GM10847 (cell line): ENCODE results near the gene SLC9A9.

Source experiments
- POLR2A ChIP-seq: IDR thresholded peaks from 2 replicates; pipeline ENCODE4 v1.6.1; 2011; ENCODE audit not compliant: insufficient read length; ENCODE audit errors: extremely low read depth

SLC9A9 gene

DNA sequence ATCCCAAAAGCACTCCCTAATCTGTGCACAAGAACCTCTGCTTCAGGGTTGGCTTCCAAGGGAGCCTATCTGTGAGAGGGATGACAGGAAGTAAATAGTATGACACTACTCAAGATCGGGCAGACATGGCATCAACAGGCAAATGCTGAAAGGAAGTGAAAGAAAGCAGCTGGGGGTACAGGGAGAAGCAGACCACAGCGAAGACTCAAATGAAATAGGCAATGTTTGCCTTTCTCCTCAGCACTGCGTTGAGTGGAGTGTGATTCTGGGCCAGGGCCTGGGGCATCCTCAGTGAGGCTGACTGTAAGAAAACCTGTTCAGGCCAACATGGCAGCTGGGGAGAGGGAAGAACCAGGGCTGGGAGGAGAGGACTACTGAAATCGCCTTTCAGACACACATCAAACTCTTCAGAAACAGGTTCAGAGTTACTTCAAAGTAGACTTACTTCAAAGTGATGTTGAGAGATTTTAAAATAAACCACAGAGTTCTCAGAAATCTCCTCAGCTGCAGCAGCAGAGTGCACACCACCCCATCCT lies 96.6 kb downstream of the SLC9A9 start:
- TF ChIP-seq POLR2A = no peak

DNA sequence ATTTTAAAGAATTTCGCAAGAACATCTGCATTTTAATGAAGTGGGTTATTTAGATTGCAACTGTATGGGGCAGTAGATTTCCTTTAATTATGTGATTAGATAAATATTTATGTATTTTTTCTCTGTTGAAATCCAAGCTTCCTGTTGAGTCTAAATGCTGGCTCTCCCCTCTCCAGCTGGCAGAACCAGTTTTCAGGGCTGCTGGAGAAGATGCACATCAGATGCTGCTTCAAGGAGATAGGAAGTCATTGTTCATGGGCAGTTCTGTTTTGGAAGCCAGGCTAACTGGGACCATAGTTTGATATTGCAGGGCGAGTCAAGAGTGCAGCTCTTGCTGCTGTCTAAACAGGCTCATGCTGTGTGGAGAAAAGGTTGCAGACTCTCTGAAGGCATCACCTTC lies 97.4 kb downstream of the SLC9A9 start:
- TF ChIP-seq POLR2A = no peak

DNA sequence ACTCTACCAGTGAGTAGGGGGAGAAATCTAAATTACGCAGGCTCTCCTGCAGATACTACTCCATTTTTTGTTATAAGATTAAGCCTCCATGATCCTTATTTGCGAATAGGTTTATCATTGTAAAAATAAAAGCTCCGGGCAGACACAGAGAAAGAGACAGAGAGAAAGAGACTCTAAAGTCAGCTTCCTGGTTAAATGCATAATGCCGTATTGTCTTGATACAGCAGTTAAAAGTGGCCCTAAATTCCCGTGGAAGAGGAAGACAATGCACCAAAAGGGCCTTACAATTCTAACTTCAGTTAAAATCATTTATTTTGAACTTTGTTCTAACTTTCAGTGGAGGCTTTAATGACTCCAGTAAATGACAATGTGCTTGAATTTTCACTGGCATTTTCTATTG lies 98.3 kb downstream of the SLC9A9 start:
- TF ChIP-seq POLR2A = no peak

DNA sequence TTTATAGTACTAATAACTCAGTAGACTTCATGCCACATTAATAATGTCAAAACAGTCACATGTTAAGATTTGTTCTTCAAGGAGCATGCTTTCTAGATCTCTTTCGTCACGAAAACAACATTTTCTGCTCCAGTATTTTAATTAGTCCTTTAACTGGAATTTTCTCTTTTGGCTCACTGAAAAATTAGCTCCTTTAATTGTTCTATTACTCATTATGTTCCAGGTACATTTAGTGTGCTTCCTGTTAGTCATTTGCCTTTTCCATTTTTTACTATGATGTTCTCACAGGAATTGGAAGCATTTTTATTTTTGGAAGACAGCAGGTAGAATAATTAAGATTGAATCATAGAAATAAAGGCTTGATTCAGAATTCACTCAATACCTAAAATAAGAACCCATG lies 111.2 kb downstream of the SLC9A9 start:
- TF ChIP-seq POLR2A = no peak

- no peak for TF ChIP-seq POLR2A
These were observed 111.9 kb downstream of the SLC9A9 start for GRCh38 chr3:143736205-143736997.

GRCh38 chr3:143731776-143732175 lies 116.5 kb downstream of the SLC9A9 start:
- no peak for TF ChIP-seq POLR2A

- TF ChIP-seq POLR2A = no peak
These were observed 116.9 kb downstream of the SLC9A9 start for GRCh38 chr3:143731320-143731719.

DNA sequence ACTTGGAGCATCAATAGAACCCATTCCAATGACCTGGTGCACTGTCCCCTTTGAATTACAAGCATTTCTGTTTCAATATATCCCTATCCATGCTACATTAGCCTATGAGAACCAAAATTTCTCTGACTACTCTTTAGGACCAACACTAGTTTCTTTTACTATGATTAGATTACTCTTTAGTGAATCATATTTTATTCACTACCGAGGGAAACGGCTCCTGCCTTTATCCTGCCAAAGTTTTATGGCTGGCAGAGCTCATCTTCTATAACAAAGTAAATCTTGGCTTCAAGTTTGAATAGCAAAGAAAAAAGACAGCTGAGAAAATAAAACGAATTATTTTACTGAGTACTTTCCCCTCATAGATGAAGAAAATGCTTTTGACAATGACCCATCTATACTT lies 120.9 kb downstream of the SLC9A9 start:
- TF ChIP-seq POLR2A = no peak

- TF ChIP-seq POLR2A = no peak
These were observed 121.5 kb downstream of the SLC9A9 start for GRCh38 chr3:143726727-143727126.

GRCh38 chr3:143720381-143720780 lies 127.9 kb downstream of the SLC9A9 start:
- no peak for TF ChIP-seq POLR2A

GRCh38 chr3:143718463-143718862 lies 129.8 kb downstream of the SLC9A9 start:
- TF ChIP-seq POLR2A = no peak

GRCh38 chr3:143716731-143717130 lies 131.5 kb downstream of the SLC9A9 start:
- no peak for TF ChIP-seq POLR2A

DNA sequence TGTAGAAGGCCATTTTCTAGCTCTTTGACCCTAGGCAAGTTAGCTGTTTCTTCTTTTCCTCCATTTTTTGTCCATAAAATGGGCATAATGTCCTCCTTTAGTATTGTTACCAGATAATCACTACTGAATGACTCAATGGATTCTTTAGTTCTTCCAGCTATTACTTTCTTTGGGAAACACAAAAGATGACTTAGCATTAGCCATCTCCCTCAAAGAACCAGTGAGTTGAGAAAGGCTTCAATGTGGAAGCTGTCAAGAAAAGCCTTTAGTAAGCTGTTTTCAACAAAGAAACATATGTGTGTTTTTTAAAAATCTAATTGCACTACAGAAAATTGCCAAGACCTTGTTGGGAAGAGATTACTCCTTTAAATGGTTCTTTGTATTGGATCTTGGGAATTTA lies 135.7 kb downstream of the SLC9A9 start:
- TF ChIP-seq POLR2A = no peak

GRCh38 chr3:143707848-143708247 lies 140.4 kb downstream of the SLC9A9 start:
- no peak for TF ChIP-seq POLR2A

DNA sequence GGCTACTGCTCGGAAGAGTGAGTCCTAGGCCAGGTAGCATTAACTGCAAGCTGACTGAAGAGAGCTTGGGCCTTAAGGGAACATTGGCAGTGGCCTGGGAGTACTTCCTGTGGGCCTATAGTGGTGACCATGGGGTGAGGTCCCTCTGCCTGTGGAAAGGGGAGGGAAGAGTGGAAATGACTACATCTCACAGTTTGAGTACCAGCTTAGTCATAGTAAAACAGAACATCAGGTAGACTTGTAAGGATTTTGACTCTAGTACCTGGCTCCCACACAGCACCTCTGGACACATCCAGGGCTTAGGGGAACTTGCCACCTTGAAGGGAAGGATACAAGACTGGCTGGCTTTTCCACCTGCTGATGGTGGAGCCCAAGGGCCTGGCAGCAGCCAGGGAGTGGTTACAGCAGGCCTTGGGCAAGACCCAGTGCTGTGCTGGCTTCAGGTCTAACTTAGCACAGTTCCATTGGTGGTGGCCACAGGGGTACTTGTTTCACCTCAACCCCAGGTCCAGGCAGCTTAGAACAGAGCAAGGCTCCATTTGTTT lies 147.8 kb downstream of the SLC9A9 start:
- TF ChIP-seq POLR2A = no peak

GRCh38 chr3:143699424-143699823 lies 148.8 kb downstream of the SLC9A9 start:
- no peak for TF ChIP-seq POLR2A
